Measurements from ENCODE around the gene FANCF. TPM values are rescaled to one million over a fixed set of nuclear protein-coding genes. Genes with fewer than 3 reads are reported as not detected.
"Not testable (repeated sequence)": the region's sequence is repeated elsewhere in the genome, so short reads cannot be mapped to it uniquely, and the experiment has no call there.

Gene FANCF, protein sequence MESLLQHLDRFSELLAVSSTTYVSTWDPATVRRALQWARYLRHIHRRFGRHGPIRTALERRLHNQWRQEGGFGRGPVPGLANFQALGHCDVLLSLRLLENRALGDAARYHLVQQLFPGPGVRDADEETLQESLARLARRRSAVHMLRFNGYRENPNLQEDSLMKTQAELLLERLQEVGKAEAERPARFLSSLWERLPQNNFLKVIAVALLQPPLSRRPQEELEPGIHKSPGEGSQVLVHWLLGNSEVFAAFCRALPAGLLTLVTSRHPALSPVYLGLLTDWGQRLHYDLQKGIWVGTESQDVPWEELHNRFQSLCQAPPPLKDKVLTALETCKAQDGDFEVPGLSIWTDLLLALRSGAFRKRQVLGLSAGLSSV
- total RNA-seq, result 16.2 and 18.2 TPM in 2 replicates

DNA sequence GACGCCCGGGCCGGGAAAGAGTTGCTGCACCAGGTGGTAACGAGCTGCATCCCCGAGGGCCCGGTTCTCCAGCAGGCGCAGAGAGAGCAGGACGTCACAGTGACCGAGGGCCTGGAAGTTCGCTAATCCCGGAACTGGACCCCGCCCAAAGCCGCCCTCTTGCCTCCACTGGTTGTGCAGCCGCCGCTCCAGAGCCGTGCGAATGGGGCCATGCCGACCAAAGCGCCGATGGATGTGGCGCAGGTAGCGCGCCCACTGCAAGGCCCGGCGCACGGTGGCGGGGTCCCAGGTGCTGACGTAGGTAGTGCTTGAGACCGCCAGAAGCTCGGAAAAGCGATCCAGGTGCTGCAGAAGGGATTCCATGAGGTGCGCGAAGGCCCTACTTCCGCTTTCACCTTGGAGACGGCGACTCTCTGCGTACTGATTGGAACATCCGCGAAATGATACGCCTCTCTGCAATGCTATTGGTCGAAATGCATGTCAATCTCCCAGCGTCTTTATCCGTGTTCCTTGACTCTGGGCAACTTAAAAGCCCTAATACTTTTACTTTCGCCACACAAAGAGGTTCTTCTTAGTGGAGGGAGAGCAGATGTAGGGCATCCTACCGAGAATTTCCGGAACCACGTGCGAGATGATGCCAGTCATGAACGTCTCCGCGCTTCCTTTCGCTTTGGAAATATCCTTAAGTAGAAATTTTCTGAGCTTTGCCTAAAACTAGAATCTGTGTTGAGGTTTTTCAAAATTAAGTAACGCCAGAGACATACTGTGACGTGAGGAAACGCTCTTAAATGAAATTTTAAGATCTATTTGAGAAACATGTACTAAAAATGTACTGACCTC lies at the start of gene FANCF:
FANCF (minus strand) TSS at position 376 of the 840 bp plus-strand sequence; CDS start at position 363, 13 bp downstream.
- intact Hi-C loops (cut with micrococcal nuclease), result loop anchor here (1.0 to 5.0 kb wide), 4 partner anchors 78 to 291 kb away; partner anchors contain the start of gene SVIP

DNA sequence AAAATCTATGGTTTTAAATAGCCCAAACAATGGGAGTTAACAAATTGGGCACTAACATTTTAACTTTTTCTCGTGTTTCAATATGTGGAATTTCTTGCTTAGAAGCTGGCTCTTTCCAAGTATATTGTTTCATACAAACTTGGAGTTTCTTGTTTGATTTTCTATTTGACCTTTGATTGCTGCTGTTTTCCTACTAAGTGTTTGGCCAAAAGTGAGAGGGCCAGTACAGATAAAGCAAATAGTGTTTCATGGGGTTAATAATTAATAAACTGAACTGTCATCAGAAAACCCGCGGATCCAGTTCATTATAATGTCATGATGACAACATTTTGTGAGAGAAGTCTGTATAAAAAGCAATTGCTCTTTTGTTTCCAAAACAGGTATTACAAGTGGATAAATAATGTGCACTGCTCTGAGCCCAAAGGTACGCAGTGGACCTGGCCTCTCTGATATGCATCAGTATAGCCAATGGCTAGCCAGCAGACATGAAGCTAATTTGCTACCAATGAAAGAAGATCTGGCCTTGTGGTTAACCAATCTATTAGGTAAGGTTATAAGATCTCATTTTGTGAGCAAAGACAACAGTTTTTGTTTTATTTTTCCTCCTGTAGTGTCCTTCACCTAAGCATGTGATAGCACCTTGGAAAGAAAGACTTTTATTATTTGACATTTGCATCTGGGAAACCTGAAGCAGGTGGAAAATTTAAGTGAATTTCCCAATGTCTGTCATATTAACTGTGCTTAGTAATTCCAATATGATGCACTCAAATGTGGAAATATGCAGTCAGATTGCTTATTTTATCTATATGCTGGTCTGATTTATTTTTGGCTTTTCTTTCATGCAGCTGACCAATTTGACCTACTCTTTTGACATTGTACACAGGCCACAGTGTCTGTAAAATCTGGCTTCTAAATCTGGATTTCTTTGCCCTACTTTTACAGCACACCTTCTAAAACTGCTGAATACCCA lies 49.1 kb upstream of the FANCF start:
- intact Hi-C loops (cut with micrococcal nuclease), result no loop called here

DNA sequence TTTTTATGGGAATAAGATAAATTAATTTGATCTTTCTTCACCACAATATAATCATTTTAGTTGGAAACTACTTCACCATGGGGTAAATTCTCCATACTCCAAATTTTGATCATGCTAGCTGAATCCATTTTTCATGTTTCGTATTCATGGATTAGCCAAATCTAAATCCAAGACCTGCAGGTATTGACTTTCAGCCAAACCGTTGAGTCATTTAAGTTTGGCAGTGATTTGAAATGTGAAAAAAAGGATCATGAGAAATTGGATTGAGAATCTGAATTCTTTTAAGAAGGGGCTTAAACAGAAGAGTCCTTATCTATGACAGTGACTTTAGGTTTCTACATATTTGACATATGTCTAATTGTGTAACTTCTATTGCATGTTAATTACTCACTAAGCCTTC lies 46.1 kb upstream of the FANCF start:
- intact Hi-C loops (cut with micrococcal nuclease), result loop anchor here (1.0 kb wide), 1 partner anchor 116 kb away; no protein-coding TSS in a partner anchor

DNA sequence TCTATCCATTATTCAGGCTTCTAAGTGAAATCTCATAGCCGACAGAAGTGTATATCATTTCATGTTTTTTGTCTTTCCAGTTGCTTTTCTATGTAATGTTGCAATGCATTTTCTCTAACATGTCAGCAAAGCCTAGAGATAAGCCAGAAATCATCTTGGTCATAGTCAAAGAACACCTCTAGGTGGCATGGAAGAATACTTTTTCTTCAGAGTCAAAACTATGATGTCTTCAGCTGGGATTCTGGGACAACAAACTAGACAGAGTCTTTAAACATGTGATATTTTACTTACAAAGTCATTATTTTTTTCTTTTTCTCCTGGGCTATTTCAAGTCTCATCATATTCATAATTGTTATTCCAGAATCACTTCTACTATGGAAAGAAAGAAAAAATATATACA lies 45.2 kb upstream of the FANCF start:
- intact Hi-C loops (cut with micrococcal nuclease), result loop anchor here (1.0 kb wide), 2 partner anchors 59 to 116 kb away; no protein-coding TSS in a partner anchor

DNA sequence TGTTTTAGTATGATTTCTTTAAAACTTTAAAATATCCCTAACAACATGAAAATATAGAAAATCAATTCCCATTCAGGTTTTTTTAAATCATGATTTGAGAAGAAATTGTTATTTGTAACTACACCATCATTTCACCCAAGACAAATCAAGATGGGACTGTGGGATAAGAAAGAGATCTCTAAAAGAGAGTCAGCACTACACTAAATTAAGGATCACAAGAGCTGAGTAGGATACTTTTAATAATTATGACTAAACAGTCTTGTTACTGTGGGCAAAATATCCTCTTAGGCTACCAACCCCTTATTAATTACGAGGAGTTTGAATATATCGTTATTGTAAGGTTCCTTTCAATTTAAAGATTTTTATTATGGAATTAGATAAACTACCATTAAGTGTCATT lies 43.7 kb upstream of the FANCF start:
- intact Hi-C loops (cut with micrococcal nuclease), result no loop called here

DNA sequence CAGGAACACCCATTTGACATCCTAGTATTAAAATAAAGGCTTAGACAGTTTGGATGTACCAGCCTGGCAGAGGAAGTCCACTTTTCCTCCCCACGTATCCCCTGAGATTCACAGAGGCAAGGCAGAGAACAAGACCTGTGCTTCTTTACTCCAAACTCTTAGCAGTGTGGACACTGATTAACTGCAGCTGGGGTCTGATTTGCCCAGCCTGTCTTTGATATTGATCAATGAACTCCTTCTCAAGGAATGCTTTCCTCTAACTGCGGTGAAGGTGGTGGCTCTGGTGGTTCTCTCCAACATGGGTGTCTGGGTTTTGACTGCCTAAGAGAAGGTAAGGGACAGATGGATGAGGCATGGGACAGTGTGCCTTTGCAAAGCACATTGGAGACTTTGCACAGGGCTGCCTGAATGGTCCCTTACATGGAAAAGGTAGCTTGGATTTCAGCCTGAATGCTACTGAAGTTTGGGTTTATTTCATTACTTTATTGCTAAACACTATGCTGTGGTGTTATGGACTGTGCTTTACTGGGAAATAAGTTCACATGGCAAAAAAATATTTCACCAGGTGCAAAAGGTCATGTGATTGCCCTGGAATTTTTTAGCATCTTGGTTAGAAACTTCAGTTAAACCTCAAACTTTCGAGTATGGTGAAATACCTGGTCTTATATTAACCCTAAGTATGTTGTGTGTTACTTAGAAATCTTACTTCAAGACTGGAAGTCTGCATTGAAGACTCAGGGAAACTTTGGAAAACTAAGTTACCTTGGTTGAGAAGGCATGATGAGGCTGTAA lies 42.6 kb upstream of the FANCF start:
- intact Hi-C loops (cut with micrococcal nuclease), result no loop called here

DNA sequence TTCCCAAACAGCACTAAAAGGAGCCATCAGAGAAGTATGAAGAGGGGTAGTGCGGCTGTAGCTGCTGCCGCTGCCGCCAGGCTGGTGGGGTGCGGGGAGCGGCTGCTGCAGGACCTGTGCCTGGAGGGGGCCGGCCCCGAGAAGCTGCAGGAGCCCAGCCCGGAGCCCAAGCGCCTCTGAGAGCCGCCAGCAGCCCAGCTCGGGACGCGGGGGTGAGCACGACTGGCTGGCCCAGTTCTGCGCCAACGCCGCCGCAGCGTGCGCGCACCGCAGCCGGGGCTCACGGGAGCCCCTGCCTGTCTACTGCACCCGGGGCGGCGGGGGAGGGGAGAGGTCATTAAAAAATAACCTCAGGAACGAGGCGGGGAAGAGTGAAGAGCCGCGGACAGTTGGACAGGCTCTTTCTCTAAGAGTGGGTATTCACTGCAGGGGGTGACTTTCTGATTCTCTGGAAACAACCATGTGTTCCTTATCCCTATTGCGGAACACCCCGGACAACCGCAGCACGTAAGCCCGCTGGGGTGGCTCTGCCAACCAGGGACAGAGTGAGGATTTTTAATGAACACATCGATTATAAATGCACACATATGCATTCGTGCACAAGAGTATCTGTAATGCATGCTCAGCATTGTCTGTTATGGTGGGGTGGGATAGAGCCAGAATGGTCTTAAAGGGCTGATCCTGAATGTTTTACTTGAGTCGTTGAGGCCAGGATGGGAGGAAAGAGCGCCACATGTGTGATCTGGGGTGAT lies 41.2 kb upstream of the FANCF start:
- intact Hi-C loops (cut with micrococcal nuclease), result no loop called here

DNA sequence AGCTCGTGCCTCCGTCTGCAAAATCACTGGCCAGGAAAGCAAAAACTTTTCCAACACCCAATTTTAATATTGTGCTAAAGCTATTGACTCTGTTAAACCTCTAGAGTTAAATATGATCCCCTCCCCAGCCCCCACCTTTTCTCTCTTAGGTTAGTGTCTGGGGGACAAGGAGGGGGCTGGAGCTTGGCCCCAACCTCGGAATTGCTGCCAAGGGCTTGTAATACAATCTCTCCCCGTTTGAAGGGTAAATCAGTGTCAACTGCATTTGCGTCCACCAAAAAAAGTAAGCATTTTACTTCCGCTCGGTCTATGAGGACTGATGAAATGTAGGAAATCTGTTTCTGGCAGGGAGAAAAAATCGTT lies 40.7 kb upstream of the FANCF start, which contains the start of gene GAS2:
GAS2 (plus strand) TSS at position 287 of the 363 bp plus-strand sequence. CDS start 8,259 bp downstream, outside the sequence.
- intact Hi-C loops (cut with micrococcal nuclease), result no loop called here

DNA sequence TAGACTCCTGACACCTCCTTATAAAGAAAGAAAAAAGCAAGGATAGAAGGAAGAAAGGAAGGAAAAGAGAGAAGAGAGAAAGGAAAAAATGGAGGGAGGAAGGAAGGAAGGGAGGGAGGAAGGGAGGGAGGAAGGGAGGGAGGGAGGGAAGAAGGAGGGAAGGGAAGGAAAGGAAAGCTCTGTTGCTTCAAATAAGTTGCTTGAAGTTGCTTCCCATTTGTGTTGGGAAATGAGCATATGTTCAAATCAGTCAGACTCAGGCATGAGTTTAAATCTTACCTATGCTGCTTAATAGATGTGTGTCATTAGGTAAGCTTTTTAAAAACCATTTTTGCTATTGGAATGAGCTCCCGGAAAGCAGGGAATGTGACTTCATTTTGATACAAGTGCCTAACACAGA lies 34.2 kb upstream of the FANCF start:
- intact Hi-C loops (cut with micrococcal nuclease), result no loop called here

DNA sequence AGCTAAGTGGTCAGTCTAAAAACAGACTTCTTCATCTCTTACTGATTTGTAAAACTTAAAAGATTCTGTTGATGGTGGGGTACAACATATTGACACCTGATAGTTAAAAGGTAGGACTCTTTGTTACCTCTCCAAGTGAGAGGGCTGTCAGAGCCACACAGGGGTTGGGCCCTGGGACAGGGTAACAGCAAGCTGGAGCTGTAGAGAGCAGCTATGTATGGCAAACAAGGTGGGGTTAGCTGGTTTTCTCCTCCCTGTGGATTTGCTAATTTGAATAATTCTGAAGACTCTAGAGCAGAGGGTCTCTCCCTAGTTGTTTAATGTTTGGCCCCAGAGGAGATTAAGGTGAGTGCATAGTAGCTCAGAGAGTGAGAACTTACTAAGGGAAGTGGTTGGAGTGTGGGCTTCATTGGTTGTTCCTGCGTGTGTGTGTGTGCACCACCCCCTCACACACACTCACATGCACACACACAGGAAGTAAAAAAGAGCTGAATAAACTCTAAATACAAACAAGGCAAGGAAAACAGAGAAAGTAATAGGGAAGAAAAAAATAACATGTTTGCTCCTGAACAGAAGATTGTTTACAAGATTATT lies 31.6 kb upstream of the FANCF start:
- intact Hi-C loops (cut with micrococcal nuclease), result loop anchor here (1.0 kb wide), 1 partner anchor 46 kb away; no protein-coding TSS in a partner anchor

DNA sequence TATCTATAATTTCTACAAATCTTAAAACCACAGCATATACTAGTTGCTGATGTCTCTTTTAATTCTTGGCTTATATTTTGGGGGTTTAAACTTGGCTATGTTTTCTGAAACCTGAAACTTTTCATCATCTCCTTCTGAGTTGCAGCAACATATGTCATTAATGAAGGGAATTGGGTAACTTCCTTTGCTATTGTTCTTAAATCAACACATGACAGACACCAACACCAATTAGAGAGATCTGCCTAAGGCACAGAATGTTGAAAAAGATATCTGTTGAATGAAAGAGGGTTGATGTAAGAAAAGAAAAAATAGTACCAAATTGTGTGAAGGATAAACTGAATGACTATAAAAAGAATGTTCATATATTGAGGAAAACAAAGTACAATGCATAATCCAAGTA lies 30.5 kb upstream of the FANCF start:
- intact Hi-C loops (cut with micrococcal nuclease), result no loop called here

DNA sequence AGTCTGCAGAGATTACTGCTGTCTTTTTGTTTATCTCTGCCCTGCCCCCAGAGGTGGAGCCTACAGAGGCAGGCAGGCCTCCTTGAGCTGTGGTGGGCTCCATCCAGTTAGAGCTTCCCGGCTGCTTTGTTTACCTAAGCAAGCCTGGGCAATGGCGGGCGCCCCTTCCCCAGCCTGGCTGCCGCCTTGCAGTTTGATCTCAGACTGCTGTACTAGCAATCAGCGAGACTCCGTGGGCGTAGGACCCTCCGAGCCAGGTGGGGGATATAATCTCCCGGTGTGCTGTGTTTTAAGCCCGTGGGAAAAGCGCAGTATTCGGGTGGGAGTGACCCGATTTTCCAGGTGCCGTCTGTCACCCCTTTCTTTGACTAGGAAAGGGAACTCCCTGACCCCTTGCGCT lies 26.7 kb upstream of the FANCF start:
- intact Hi-C loops (cut with micrococcal nuclease), result not testable (repeated sequence)

DNA sequence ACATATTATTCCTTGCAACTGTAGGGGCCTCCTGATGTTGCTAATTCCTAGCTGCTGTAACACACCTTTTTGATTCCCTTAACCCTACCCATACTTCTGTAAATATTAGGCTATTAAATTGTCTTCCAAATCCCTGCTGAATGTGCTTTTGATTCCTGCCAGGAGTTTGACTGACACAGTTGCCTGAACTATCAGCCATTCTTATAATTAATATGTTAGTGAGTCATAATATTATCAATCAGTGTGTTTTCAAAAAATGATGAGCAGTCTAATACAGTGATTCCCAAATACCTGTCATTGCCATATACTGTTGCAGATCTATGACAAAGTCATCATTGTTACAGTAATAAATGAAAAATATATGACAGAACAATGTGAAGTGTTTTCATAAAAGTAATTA lies 15.9 kb upstream of the FANCF start:
- intact Hi-C loops (cut with micrococcal nuclease), result no loop called here

DNA sequence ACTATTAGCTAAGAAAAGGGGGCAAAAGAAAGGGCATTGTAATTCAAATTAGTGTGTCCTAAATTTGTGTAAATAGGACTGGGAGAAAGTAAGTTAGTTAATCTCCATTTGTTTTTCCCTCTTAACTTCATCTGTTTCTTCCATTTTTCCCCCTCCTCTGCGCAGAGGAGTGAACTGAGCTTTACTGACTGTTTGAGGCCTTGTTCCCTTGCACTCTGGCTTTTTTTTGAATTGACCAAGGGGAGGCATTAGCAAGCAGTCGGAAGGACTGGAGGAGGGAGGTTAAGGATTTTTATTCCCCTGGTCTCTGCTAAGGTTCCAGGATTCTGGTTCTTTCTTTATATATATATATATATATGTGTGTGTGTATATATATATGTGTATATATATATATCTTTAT lies 15.2 kb upstream of the FANCF start:
- intact Hi-C loops (cut with micrococcal nuclease), result no loop called here

DNA sequence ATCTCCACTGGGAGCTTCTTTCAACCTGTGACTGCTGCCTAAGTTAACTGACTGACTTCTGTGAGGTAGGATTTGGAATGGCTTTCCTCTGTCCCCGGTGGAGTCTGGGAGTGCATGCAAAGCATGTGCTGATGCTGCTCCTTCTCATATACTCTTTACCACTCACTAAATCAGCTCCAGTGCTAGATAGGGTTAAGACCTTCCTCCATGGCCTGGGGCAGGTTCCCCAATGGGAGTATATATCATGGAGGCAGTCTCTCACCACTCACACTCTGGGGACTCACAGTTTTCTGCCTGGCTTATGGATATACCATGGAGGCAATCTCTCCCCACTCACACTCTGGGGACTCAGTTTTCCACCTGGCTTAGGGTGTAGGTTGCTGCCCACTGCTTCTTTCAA lies 10.1 kb upstream of the FANCF start:
- intact Hi-C loops (cut with micrococcal nuclease), result no loop called here

DNA sequence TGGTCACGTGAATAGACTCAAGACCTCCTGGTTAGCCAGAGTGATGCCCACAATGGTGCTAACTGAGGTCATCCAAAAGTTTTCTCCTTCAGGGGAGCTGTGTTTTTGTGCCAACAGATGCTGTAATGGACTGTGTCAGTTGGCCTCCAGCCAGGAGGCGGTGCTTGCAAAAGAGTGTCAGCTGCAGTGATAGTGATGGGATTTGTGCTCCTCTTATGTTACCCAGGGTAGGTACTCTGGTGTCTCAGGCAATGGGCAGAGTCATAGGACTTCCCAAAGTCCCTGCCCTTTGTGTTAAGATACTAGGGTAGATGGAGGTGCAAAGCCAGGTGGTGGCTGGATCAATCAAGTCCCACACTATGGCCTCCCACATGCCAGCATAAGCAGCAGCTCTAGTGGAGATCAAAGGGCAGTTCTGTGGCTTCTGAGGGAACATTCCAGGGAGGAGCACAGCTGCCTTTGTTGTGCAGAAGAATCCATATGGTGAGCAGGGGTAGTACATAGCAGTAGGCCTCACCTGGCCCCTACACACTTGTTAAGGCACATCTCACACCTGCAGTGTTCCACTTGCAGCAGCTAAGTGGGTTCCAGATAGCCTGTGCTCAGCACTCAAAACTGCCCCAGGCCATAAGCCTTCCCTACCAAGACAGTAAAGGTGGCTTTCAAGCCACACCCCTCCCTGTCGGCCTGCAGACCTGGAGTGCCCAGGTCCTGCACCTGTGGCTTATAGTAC lies 9.4 kb upstream of the FANCF start:
- intact Hi-C loops (cut with micrococcal nuclease), result no loop called here

DNA sequence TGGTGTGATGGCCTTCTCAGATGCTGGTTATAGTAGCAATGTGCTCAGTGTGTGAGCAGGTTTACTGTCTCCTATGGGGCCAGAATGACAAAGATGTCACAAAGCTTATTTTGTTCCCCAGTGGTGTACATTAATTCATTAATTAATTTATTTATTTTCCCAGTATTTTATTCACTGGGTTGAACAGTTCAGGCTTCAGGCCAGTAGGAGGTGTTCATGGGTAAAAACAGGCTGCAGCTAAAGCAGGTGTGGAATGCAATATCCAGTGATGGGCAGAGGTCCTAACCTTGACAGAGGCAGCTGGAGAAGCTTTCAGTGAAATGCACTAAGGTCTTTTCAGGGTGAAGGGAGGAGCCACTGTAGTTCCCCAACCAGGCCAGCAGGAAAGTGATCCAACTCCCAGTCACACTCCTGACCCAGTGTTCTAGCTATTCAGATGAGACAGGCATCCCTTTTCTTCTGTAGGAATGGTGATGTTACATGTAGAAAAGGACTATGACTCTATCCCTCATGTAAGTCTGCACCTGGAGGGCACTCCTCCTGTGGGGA lies 7.8 kb upstream of the FANCF start:
- intact Hi-C loops (cut with micrococcal nuclease), result no loop called here

DNA sequence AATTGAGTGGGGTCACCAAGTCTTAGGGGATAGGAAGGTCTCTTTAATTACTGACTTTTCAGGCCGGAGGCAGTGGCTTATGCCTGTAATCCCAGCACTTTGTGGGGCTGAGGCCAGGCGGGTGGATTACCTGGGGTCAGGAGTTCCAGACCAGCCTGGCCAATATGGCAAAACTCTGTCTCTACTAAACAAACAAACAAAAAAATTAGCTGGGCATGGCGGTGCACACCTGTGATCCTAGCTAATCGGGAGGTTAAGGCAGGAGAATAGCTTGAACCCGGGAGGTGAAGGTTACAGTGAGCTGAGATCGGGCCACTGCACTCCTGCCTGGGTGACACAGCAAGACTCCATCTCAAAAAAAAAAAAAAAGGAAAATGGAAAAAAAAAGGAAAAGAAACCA lies 1.8 kb upstream of the FANCF start:
- intact Hi-C loops (cut with micrococcal nuclease), result loop anchor here (5.0 kb wide), 1 partner anchor 160 kb away; no protein-coding TSS in a partner anchor

Measured in T-helper 1 cell treated with Interleukin-12 subunit alpha and Interleukin-12 subunit beta and Interleukin-4 antibody, amounts not matched to agents 30 ng/mL and 1 ng/mL, for 36 hours (primary cell).